Testis (tissue), 2 donors: ENCODE measurements around the gene SPEN.

Experiments used
- POLR2A ChIP-seq: fragments of 450-650 bp; IDR thresholded peaks from one replicate; pipeline ENCODE4 v1.6.1; 2017; ENCODE audit warnings: antibody characterized with exemption, mild to moderate bottlenecking, moderate library complexity
- TF ChIP-seq, protein P1 (sequence below), 3 experiments: fragments of 450-650 bp in 2 of 3; fragments of 200-600 bp in 1 of 3; sonication (generic) in 1 of 3; IDR thresholded peaks; one replicate each; pipeline ENCODE4 v1.5.1; 2016 to 2019; ENCODE audit warnings: antibody characterized with exemption in 3 of 3, mild to moderate bottlenecking in 2 of 3, moderate library complexity in 1 of 3

GRCh38 chr1:15830258-15830657 lies 17.2 kb upstream of the SPEN start:
- TF ChIP-seq, protein P1, sequence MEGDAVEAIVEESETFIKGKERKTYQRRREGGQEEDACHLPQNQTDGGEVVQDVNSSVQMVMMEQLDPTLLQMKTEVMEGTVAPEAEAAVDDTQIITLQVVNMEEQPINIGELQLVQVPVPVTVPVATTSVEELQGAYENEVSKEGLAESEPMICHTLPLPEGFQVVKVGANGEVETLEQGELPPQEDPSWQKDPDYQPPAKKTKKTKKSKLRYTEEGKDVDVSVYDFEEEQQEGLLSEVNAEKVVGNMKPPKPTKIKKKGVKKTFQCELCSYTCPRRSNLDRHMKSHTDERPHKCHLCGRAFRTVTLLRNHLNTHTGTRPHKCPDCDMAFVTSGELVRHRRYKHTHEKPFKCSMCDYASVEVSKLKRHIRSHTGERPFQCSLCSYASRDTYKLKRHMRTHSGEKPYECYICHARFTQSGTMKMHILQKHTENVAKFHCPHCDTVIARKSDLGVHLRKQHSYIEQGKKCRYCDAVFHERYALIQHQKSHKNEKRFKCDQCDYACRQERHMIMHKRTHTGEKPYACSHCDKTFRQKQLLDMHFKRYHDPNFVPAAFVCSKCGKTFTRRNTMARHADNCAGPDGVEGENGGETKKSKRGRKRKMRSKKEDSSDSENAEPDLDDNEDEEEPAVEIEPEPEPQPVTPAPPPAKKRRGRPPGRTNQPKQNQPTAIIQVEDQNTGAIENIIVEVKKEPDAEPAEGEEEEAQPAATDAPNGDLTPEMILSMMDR (IDR thresholded peaks at IDR 0.05), result peak in 2 of 3 experiments; percentile 5 to 12
- TF ChIP-seq POLR2A, result no peak
